ENCODE results near the gene BRIP1. TPM values are rescaled to one million over a fixed set of nuclear protein-coding genes. Genes with fewer than 3 reads are reported as not detected.

Gene BRIP1
- total and polyA plus RNA-seq, 2 donors (not counting 3 experiments of a cell fraction or from before 2014, with no cell fraction given), result 1.8 to 12.1 TPM

GRCh38 chr17:61660746-61661485 lies 202.4 kb downstream of the BRIP1 start:
- no peaks in the 10 kb centered on the region for H3K36me3 ChIP-seq (ENCODE audit: control insufficient read depth in 2 of 2, extremely low read depth in 1 of 2, insufficient read depth in 2 of 2, low read length in 2 of 2)
- FAIRE-seq, result no peak
- no peaks in the 10 kb centered on the region for H3K79me2 ChIP-seq (ENCODE audit: control insufficient read depth, insufficient read depth, low read length)
- H3K9ac ChIP-seq (replicated peaks; ENCODE audit: extremely low read depth, insufficient read depth, low read length), result no peak overlapping the region
- dilution Hi-C loops (cut with MboI; ENCODE audit: extremely low pct_ligation_motif_present, low sequenced_read_pairs), result no loop called here
- H2AFZ ChIP-seq (ENCODE audit: low read depth, low read length), result no peak overlapping the region
- no peak overlapping the region for H3K4me3 ChIP-seq (replicated peaks in 1 of 3; ENCODE audit: insufficient read depth in 1 of 3, low read depth in 1 of 3, low read length in 3 of 3)
- TF ChIP-seq CTCF (IDR thresholded peaks at IDR 0.05; ENCODE audit: extremely low read depth in 1 of 2, insufficient read depth in 1 of 2, low read depth in 1 of 2, low read length in 2 of 2) (no peak), FOS (IDR thresholded peaks at IDR 0.05; ENCODE audit: borderline replicate concordance, insufficient read depth, low read length) (no peak), POLR2A (IDR thresholded peaks at IDR 0.05; ENCODE audit: low read depth, low read length) (no peak)
- no peak overlapping the region for H3K4me2 ChIP-seq (ENCODE audit: insufficient read depth, low read length)
- POLR2A ChIA-PET, result no interaction called here
- no peaks in the 10 kb centered on the region for H4K20me1 ChIP-seq (replicated peaks; ENCODE audit: control insufficient read depth, extremely low read depth, insufficient read depth, low read length)
- H3K27me3 ChIP-seq (ENCODE audit: control insufficient read depth in 2 of 2, insufficient read depth in 2 of 2, low read length in 2 of 2), result no peaks in the 10 kb centered on the region
- BruUV-seq (replicated peaks), result no TSS peak
- intact Hi-C loops (cut with micrococcal nuclease), result no loop called here
- CTCF ChIA-PET, result interaction anchor here (1.1 kb wide), 1 partner anchor 12 kb away, joined by 3 read pairs; no protein-coding TSS in a partner anchor
- no peak overlapping the region for H3K27ac ChIP-seq (ENCODE audit: insufficient read depth, low read depth, low read length)
- no peaks in the 10 kb centered on the region for H3K9me3 ChIP-seq (replicated peaks; ENCODE audit: control insufficient read depth, insufficient read depth, low read length)
- H3K4me1 ChIP-seq (ENCODE audit: control insufficient read depth, extremely low read depth, insufficient read depth, low read length), result peaks cover 33% of the 10 kb centered on the region
- no peaks in the 10 kb centered on the region for H3K9me1 ChIP-seq (replicated peaks; ENCODE audit: control insufficient read depth, extremely low read depth, insufficient read depth, low read length)
- no peak for DNase-seq (ENCODE audit: low read depth, low spot score)

DNA sequence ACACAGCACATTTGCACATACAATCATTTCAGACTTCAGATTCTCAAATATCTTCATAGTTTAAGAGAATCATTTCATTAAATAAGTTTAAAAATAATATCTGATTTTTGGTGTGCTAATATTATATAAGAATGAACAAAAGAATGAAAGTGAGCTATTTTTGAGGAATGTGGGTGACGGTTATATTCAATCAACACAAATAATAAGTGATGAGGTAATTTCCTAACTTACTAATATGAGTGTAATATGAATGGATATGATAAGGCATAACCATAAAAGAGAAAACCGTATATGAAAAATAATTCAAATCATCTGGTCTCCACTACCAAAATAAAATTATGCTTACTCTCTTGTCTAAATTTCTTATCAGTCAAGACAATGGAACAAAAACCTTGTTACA lies 203.9 kb downstream of the BRIP1 start:
- TF ChIP-seq CTCF (IDR thresholded peaks at IDR 0.05; ENCODE audit: extremely low read depth in 1 of 2, insufficient read depth in 1 of 2, low read depth in 1 of 2, low read length in 2 of 2) (no peak), EZH2 (IDR thresholded peaks at IDR 0.05; ENCODE audit: borderline replicate concordance, low read depth, low read length, severe bottlenecking) (no peak), GATA2 (IDR thresholded peaks at IDR 0.05; ENCODE audit: insufficient read depth, insufficient read length, low read depth, low read length) (no peak), FOS (IDR thresholded peaks at IDR 0.05; ENCODE audit: borderline replicate concordance, insufficient read depth, low read length) (peak; percentile 44), POLR2A (IDR thresholded peaks at IDR 0.05; ENCODE audit: low read depth, low read length) (no peak), MAX (IDR thresholded peaks at IDR 0.05; ENCODE audit: insufficient read depth, insufficient read length) (no peak), POLR2AphosphoS5 (IDR thresholded peaks at IDR 0.05; ENCODE audit: insufficient read depth, low read depth, low read length) (no peak), JUN (IDR thresholded peaks at IDR 0.05; ENCODE audit: borderline replicate concordance, insufficient read depth, insufficient read length, low read depth) (peak; percentile 85)
- H3K9ac ChIP-seq (replicated peaks; ENCODE audit: extremely low read depth, insufficient read depth, low read length), result peak overlapping the region; percentile 73
- no peaks in the 10 kb centered on the region for H3K36me3 ChIP-seq (ENCODE audit: control insufficient read depth in 2 of 2, extremely low read depth in 1 of 2, insufficient read depth in 2 of 2, low read length in 2 of 2)
- peaks cover 33% of the 10 kb centered on the region for H3K4me1 ChIP-seq (ENCODE audit: control insufficient read depth, extremely low read depth, insufficient read depth, low read length)
- no peaks in the 10 kb centered on the region for H3K9me1 ChIP-seq (replicated peaks; ENCODE audit: control insufficient read depth, extremely low read depth, insufficient read depth, low read length)
- POLR2A ChIA-PET, result no interaction called here
- FAIRE-seq (no peak), DNase-seq (ENCODE audit: low read depth, low spot score) (peak; percentile 72)
- peak overlapping the region; percentile 88 for H3K4me2 ChIP-seq (ENCODE audit: insufficient read depth, low read length)
- BruUV-seq (replicated peaks), result no TSS peak
- H3K27ac ChIP-seq (ENCODE audit: insufficient read depth, low read depth, low read length), result peak overlapping the region; percentile 97
- H2AFZ ChIP-seq (ENCODE audit: low read depth, low read length), result peak overlapping the region; percentile 91
- CTCF ChIA-PET, result interaction anchor here (1.0 to 1.4 kb wide), 3 partner anchors 10 to 185 kb away, joined by 3 to 4 read pairs (median 3); no protein-coding TSS in a partner anchor
- no peaks in the 10 kb centered on the region for H3K9me3 ChIP-seq (replicated peaks; ENCODE audit: control insufficient read depth, insufficient read depth, low read length)
- H4K20me1 ChIP-seq (replicated peaks; ENCODE audit: control insufficient read depth, extremely low read depth, insufficient read depth, low read length), result no peaks in the 10 kb centered on the region
- no peaks in the 10 kb centered on the region for H3K27me3 ChIP-seq (ENCODE audit: control insufficient read depth in 2 of 2, insufficient read depth in 2 of 2, low read length in 2 of 2)
- H3K4me3 ChIP-seq (replicated peaks in 1 of 3; ENCODE audit: insufficient read depth in 1 of 3, low read depth in 1 of 3, low read length in 3 of 3), result no peak overlapping the region
- intact Hi-C loops (cut with micrococcal nuclease) (no loop called here), dilution Hi-C loops (cut with MboI; ENCODE audit: extremely low pct_ligation_motif_present, low sequenced_read_pairs) (no loop called here)
- no peaks in the 10 kb centered on the region for H3K79me2 ChIP-seq (ENCODE audit: control insufficient read depth, insufficient read depth, low read length)
